ENCODE data around the gene FFAR4. TPM values are rescaled to one million over a fixed set of nuclear protein-coding genes. Genes with fewer than 3 reads are reported as not detected.

The FFAR4 gene
- total RNA-seq, 6 experiments from 2014 or later, result 0.07 to 0.27 (median 0.19) TPM

DNA sequence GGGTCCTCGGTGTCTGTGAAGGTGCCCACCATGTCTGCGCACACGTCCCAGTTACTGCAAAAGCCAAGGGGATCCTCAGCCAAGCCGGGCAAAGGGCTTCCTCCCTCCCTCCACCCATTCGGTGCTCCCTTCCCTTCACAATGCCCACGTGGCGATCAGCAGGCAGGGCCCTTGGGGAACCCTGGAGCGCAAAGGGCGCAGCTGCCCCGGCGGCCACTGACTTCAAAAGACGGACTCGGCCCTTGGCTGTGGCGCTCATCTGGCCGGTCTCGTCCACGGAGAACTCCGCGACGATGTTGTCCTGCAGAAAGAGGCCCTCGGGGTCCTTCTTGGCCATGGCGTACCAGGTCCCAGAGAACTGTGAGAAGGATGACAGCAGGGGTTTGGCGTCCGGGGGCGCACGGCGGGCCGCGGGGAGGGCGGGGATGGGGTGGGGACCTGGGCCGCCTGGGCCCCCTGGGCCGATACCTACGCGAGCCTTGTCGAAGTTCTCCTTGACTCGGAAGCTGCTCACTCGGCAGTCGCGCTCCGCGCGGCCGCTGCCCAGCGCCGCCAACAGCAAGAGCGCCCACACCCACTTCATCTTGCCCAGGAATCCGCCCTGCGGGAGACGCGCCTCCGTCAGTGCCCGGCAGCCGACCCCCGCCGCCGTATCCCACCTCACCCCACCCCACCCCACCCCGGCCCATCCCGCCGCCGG lies 34.1 kb downstream of the FFAR4 start:
- Histone ChIP-seq H3K4me3 (peak overlapping the region; percentile 56 to 94 (median 78)), H3K36me3 (peaks cover 0 to 50% (median 25%) of the 10 kb centered on the region in 4 donors), H3K9me3 (no peaks in the 10 kb centered on the region), H3K4me1 (peaks cover 0 to 12% (median 4%) of the 10 kb centered on the region in 4 donors), H3K27me3 (no peaks in the 10 kb centered on the region), H3K27ac (peak overlapping the region; percentile 51 to 91 (median 86))
- DNase-seq, result peak; percentile 67 to 72 (median 68)
- TF ChIP-seq POLR2A (IDR thresholded peaks at IDR 0.05), result no peak
- TF ChIP-seq, protein P1, sequence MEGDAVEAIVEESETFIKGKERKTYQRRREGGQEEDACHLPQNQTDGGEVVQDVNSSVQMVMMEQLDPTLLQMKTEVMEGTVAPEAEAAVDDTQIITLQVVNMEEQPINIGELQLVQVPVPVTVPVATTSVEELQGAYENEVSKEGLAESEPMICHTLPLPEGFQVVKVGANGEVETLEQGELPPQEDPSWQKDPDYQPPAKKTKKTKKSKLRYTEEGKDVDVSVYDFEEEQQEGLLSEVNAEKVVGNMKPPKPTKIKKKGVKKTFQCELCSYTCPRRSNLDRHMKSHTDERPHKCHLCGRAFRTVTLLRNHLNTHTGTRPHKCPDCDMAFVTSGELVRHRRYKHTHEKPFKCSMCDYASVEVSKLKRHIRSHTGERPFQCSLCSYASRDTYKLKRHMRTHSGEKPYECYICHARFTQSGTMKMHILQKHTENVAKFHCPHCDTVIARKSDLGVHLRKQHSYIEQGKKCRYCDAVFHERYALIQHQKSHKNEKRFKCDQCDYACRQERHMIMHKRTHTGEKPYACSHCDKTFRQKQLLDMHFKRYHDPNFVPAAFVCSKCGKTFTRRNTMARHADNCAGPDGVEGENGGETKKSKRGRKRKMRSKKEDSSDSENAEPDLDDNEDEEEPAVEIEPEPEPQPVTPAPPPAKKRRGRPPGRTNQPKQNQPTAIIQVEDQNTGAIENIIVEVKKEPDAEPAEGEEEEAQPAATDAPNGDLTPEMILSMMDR (IDR thresholded peaks at IDR 0.05), result no peak
- peak; percentile 1 to 16 (median 9) for ATAC-seq
- 8% methylated on average over 20 of the region's 60 CpGs for WGBS (ENCODE audit: insufficient coverage, low coverage, low lambda C conversion rate, missing lambda C conversion rate)
- intact Hi-C loops (cut with DNase I), result no loop called here

GRCh38 chr10:93601146-93601773 lies 34.8 kb downstream of the FFAR4 start, which contains the start of gene RBP4:
Gene RBP4, minus strand, starts transcription at chr10:93601235. Its CDS starts 207 bp downstream, at chr10:93601028.
- TF ChIP-seq POLR2A (IDR thresholded peaks at IDR 0.05), result peak; percentile 85
- TF ChIP-seq, protein P1 (IDR thresholded peaks at IDR 0.05), result no peak
- ATAC-seq, result peak; percentile 76 to 94 (median 81)
- H3K4me1 ChIP-seq, result peaks cover 0 to 12% (median 4%) of the 10 kb centered on the region in 4 donors
- peak; percentile 93 to 97 (median 96) for DNase-seq
- intact Hi-C loops (cut with DNase I), result no loop called here
- WGBS (ENCODE audit: insufficient coverage, low coverage, low lambda C conversion rate, missing lambda C conversion rate), result 10% methylated on average over 2 of the region's 63 CpGs
- peaks cover 0 to 44% (median 22%) of the 10 kb centered on the region in 4 donors for H3K36me3 ChIP-seq
- H3K9me3 ChIP-seq, result no peaks in the 10 kb centered on the region
- H3K27ac ChIP-seq, result peak within 1 kb of the TSS; percentile 82 to 91 (median 86)
- peak within 1 kb of the TSS; percentile 56 to 94 (median 78) for H3K4me3 ChIP-seq
- H3K27me3 ChIP-seq, result no peaks in the 10 kb centered on the region

DNA sequence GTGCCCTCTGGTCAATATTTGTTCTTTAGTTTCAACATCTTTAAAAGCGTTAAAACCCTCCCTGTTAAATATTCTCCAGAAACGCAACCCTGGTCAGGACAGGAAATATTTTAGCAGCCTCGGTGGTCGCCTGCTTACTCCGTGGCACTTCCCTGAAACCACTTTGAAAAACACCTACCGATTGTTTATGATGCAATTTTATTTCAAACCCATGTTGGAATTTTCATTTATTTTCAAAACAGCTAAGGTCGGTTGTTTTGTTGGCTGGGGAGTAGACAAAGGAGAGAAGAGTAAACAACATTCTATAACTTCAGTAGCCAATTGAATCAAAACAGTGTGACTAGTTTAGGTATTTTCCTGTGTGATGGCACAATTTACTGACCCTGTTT lies 35.3 kb downstream of the FFAR4 start:
- Histone ChIP-seq H3K4me1 (peaks cover 0 to 12% (median 4%) of the 10 kb centered on the region in 4 donors), H3K36me3 (peaks cover 0 to 39% (median 19%) of the 10 kb centered on the region in 4 donors), H3K27me3 (no peaks in the 10 kb centered on the region), H3K9me3 (no peaks in the 10 kb centered on the region), H3K27ac (peak overlapping the region; percentile 82 to 91 (median 86)), H3K4me3 (peak overlapping the region; percentile 36 to 94 (median 78))
- intact Hi-C loops (cut with DNase I), result no loop called here
- no peak for DNase-seq
- TF ChIP-seq, protein P1 (IDR thresholded peaks at IDR 0.05), result no peak
- TF ChIP-seq POLR2A (IDR thresholded peaks at IDR 0.05), result no peak
- ATAC-seq, result peak; percentile 26 to 47 (median 34)
- under 1% methylated on average over 7 of the region's 7 CpGs for WGBS (ENCODE audit: insufficient coverage, low coverage, low lambda C conversion rate, missing lambda C conversion rate)

DNA sequence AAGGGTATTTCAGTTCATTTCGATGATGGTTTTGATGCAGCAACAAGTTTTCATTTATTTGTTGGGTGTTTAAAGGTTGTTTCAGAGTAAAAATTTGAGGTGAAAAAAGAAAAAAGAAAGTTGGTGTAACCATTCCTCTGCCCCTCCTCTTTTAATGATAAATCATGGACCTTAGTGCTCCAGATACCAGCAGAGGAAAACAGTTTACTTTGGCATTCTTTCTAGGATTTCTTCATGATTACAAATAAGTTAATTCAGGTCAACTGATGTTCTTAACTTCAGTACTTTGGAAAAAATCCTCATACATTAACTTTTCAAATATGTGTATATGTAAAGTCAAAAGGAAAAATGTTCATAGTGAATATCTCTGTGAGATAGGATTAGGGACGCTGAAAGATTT lies 36.6 kb downstream of the FFAR4 start:
- TF ChIP-seq POLR2A (IDR thresholded peaks at IDR 0.05), result no peak
- TF ChIP-seq, protein P1 (IDR thresholded peaks at IDR 0.05), result no peak

More for the DNA sequence above, 36.6 kb downstream of the FFAR4 start:
- Histone ChIP-seq H3K27me3 (no peaks in the 10 kb centered on the region), H3K36me3 (peaks cover 0 to 26% (median 11%) of the 10 kb centered on the region in 4 donors), H3K9me3 (no peaks in the 10 kb centered on the region), H3K27ac (peak overlapping the region; percentile 82 to 91 (median 86)), H3K4me3 (peak overlapping the region in 2 of 3 donors; percentile 78 to 94), H3K4me1 (peaks cover 0 to 12% (median 4%) of the 10 kb centered on the region in 4 donors)
- no peak for DNase-seq
- 34% methylated on average over 2 of the region's 2 CpGs for WGBS (ENCODE audit: insufficient coverage, low coverage, low lambda C conversion rate, missing lambda C conversion rate)
- intact Hi-C loops (cut with DNase I), result no loop called here
- ATAC-seq, result peak in 3 of 4 donors; percentile 6 to 32 (median 26)
